ENCODE results near the gene CEPT1. TPM values are rescaled to one million over a fixed set of nuclear protein-coding genes. Genes with fewer than 3 reads are reported as not detected.
A peak's percentile ranks its signal among the peaks of the same experiment; 100 is the strongest.

CEPT1 gene
- total and polyA plus RNA-seq, 2 of the 8 experiments (the other 6 are each of a cell fraction or from before 2014, with no cell fraction given) = 18.5 to 28.6 TPM

DNA sequence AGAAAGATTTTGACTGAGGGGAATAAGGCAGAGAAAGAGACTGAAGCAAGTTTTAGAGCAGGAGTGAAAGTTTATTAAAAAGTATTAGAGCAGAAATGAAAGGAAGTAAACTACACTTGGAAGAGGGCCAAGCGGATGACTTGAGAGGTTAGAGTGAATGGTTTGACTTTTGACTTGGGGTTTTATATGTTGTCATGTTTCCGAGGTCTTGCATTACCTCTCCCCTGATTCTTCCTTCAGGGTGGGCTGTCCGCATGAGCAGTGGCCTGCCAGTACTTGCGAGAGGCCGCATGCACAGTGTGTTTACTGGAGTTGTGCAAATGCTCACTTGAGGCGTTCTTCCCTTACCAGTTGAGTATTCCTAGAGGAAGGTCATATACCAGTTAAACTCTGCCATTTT is 73.4 kb downstream of the CEPT1 start:
- 91% methylated on average over 6 of the region's 6 CpGs; no CpG with 5 or more reads in 1 of the 2 experiments for WGBS, 2 experiments (ENCODE audit: extremely low coverage in 1 of 2, insufficient coverage in 1 of 2, insufficient read length in 1 of 2, insufficient replicate concordance in 2 of 2, low coverage in 1 of 2, low lambda C conversion rate in 2 of 2, missing lambda C conversion rate in 1 of 2)
- Histone ChIP-seq H3K4me1 (replicated peaks in 1 of 4; ENCODE audit: control insufficient read depth in 3 of 4, insufficient read depth in 4 of 4, low read length in 3 of 4) (peaks cover 0 to 7% (median 4%) of the 10 kb centered on the region in 4 experiments; a peak in 3 of 7 replicates), H3K9me3 (ENCODE audit: insufficient read depth in 2 of 2, low read depth in 1 of 2, low read length in 1 of 2) (no peaks in the 10 kb centered on the region; a peak in 1 of 4 replicates), H3K23ac (ENCODE audit: insufficient read length) (no peak overlapping the region), H2BK5ac (ENCODE audit: low read depth, low read length) (peak overlapping the region; percentile 91; the same call in 1 of the 2 replicates), H3K27me3 (replicated peaks in 1 of 4; ENCODE audit: control insufficient read depth in 3 of 4, extremely low read depth in 1 of 4, insufficient read depth in 3 of 4, low read length in 3 of 4) (no peaks in the 10 kb centered on the region; a peak in 1 of 7 replicates), H3K4me3 (ENCODE audit: extremely low read depth in 1 of 4, insufficient read depth in 2 of 4, low read depth in 3 of 4, low read length in 4 of 4) (no peak overlapping the region), H4K91ac (replicated peaks; ENCODE audit: insufficient read length, low read length) (no peak overlapping the region), H3K4me2 (ENCODE audit: insufficient read depth in 1 of 2, low read depth in 2 of 2, low read length in 2 of 2) (no peak overlapping the region), H3K79me1 (ENCODE audit: low read depth, low read length) (no peaks in the 10 kb centered on the region), H3K56ac (replicated peaks; ENCODE audit: insufficient read length, low read depth, low read length) (no peak overlapping the region), H3K9ac (replicated peaks in 1 of 4; ENCODE audit: extremely low read depth in 1 of 4, low read depth in 3 of 4, low read length in 3 of 4) (no peak overlapping the region), H4K5ac (ENCODE audit: insufficient read length, low read depth, low read length) (no peak overlapping the region), H3K23me2 (ENCODE audit: low read depth, low read length) (no peaks in the 10 kb centered on the region), H3K36me3 (ENCODE audit: control insufficient read depth in 2 of 4, insufficient read depth in 4 of 4, low read length in 3 of 4) (no peaks in the 10 kb centered on the region), H4K8ac (ENCODE audit: extremely low read depth, insufficient read depth, low read length) (no peak overlapping the region), H3K14ac (ENCODE audit: insufficient read length) (no peak overlapping the region), H2BK12ac (ENCODE audit: low read depth, low read length) (no peak overlapping the region; the same call in 1 of the 2 replicates), H2AK5ac (ENCODE audit: low read depth, low read length) (no peak overlapping the region), H2AFZ (ENCODE audit: low read length) (0 out of 2 replicates have a peak overlapping the region, but pooled peaks have one; percentile 76), H3K18ac (ENCODE audit: extremely low read depth, low read length) (no peak overlapping the region), H3K79me2 (ENCODE audit: control insufficient read depth in 1 of 2, insufficient read depth in 2 of 2, low read length in 2 of 2) (no peaks in the 10 kb centered on the region), H2BK120ac (replicated peaks; ENCODE audit: low read depth, low read length) (peak overlapping the region; percentile 33), H4K20me1 (replicated peaks in 1 of 2; ENCODE audit: control insufficient read depth in 1 of 2, insufficient read depth in 2 of 2, low read length in 2 of 2) (no peaks in the 10 kb centered on the region), H3K4ac (replicated peaks; ENCODE audit: insufficient read length, low read depth, low read length) (no peak overlapping the region), H3K27ac (ENCODE audit: low read depth, low read length) (no peak overlapping the region), H2BK20ac (ENCODE audit: low read length) (peak overlapping the region; percentile 84; the same call in 1 of the 2 replicates), H2BK15ac (ENCODE audit: low read length) (no peak overlapping the region)
- TF ChIP-seq CBX8 (IDR thresholded peaks at IDR 0.05; ENCODE audit: borderline replicate concordance, low read depth, low read length) (no peak), GABPA (IDR thresholded peaks at IDR 0.05; ENCODE audit: borderline replicate concordance, insufficient read depth, low read length) (no peak)
- FAIRE-seq (no peak), DNase-seq (ENCODE audit: low read depth in 1 of 2, low spot score in 2 of 2) (no peak)
- ChIA-PET POLR2A (ENCODE audit: partially characterized antibody) (no interaction called here), CTCF (ENCODE audit: partially characterized antibody) (interaction anchor here (1.9 to 2.2 kb wide), 2 partner anchors 15 to 120 kb away, joined by 5 to 6 read pairs; no protein-coding TSS in a partner anchor)
